K562 (cell line): ENCODE measurements around the gene HELZ2. TPM values are rescaled to one million over a fixed set of nuclear protein-coding genes. Genes with fewer than 3 reads are reported as not detected.

Source experiments
- AFF4 ChIP-seq: sonication (generic); formaldehyde crosslinking; IDR thresholded peaks from 2 replicates; pipeline ENCODE4 v1.8.0; 2023; ENCODE audit warnings: mild to moderate bottlenecking, missing genetic modification reagents
- CBFA2T2 ChIP-seq: fragments of 450-650 bp; conservative IDR thresholded peaks from 2 replicates; pipeline ENCODE4 v1.6.1; 2017; ENCODE audit warnings: mild to moderate bottlenecking
- JUND ChIP-seq, 2 experiments: IDR thresholded peaks; 2 replicates in 1 of 2; 3 replicates in 1 of 2; pipeline ENCODE4 v1.6.1; 2011; ENCODE audit warnings: borderline replicate concordance in 2 of 2, low read depth in 2 of 2, low read length in 2 of 2, improper control_type of control experiment in 1 of 2, missing biosample characterization in 1 of 2, missing genetic modification characterization in 1 of 2, missing genetic modification reagents in 1 of 2
- PHB2 ChIP-seq: fragments of 450-650 bp; IDR thresholded peaks from 2 replicates; pipeline ENCODE4 v1.6.1; 2017; ENCODE audit warnings: low read depth
- PURB ChIP-seq: sonication (generic); formaldehyde crosslinking; IDR thresholded peaks from 2 replicates; pipeline ENCODE4 v1.9.0; 2021; ENCODE audit warnings: low read depth, mild to moderate bottlenecking, missing genetic modification reagents
- SMARCB1 ChIP-seq: IDR thresholded peaks from 2 replicates; pipeline ENCODE4 v1.6.1; 2011; ENCODE audit warnings: improper control_type of control experiment, low read depth; ENCODE audit not compliant: insufficient read length
- TBP ChIP-seq: optimal IDR thresholded peaks from 2 replicates; pipeline ENCODE3; 2011; ENCODE audit warnings: low read depth, low read length, improper control_type of control experiment
- ZFX ChIP-seq: sonication (generic); formaldehyde crosslinking; IDR thresholded peaks from 2 replicates; pipeline ENCODE4 v1.8.0; 2022; ENCODE audit warnings: mild to moderate bottlenecking, missing genetic modification reagents, moderate library complexity
- polyA plus RNA-seq, 8 experiments: library from polyadenylated mRNA; depleted of rRNA in 4 of 8; stranded (reverse) in 5 of 8; unstranded in 3 of 8; fragments of >200 nt; fragmentation: Nextera tagmentation in 2 of 8; fragmentation: Illumina TruSeq in 1 of 8; extraction: Ambion mirVana in 2 of 8; extraction: Trizol in 1 of 8; gene quantifications; 2 replicates each; pipeline versions ENCODE4 v1.2.1 to v1.2.3, GENCODE V29; 2011 to 2014; ENCODE audit warnings: inconsistent platforms in 1 of 8, missing spikeins in 1 of 8
- total RNA-seq, 7 experiments: library from RNA; depleted of rRNA in 6 of 7; stranded (reverse); fragments of >200 nt in 6 of 7; fragmentation: Illumina TruSeq in 2 of 7; extraction: Trizol in 2 of 7; gene quantifications; 2 replicates each; pipeline versions ENCODE4 v1.2.1 to v1.2.3, GENCODE V29; 2011 to 2021; ENCODE audit warnings: low replicate concordance in 1 of 7
- TF ChIP-seq, protein P1 (sequence below): sonication (generic); formaldehyde crosslinking; IDR thresholded peaks from 2 replicates; pipeline ENCODE4 v1.5.0; 2020; ENCODE audit warnings: missing genetic modification reagents
- TF ChIP-seq, protein P2 (sequence below): fragments of 200-800 bp; sonication (Bioruptor generic); IDR thresholded peaks from 2 replicates; pipeline ENCODE4 v1.6.1; 2017; ENCODE audit warnings: missing genetic modification characterization, missing compliant biosample characterization
- TF ChIP-seq, protein P3 (sequence below): sonication (generic); formaldehyde crosslinking; IDR thresholded peaks from 2 replicates; pipeline ENCODE4 v1.8.0; 2022; ENCODE audit warnings: mild to moderate bottlenecking, missing genetic modification reagents

Gene HELZ2
- total and polyA plus RNA-seq, 9 of the 15 experiments (the other 6 are each of a cell fraction or from before 2014, with no cell fraction given) = 0.03 to 7.8 (median 2.9) TPM; not detected in 1

GRCh38 chr20:63587776-63588591, 13.9 kb upstream of the HELZ2 start (continued):
- TF ChIP-seq AFF4 (CRISPR knock-in tag) (no peak), TBP (no peak), PHB2 (no peak), CBFA2T2 (no peak), JUND (IDR thresholded peaks at IDR 0.05; ENCODE audit: borderline replicate concordance, low read depth, low read length) (no peak), JUND (tag; IDR thresholded peaks at IDR 0.05; ENCODE audit: borderline replicate concordance, low read depth, low read length) (no peak), ZFX (no peak), SMARCB1 (no peak), PURB (CRISPR knock-in tag) (no peak)
- TF ChIP-seq, protein P1, sequence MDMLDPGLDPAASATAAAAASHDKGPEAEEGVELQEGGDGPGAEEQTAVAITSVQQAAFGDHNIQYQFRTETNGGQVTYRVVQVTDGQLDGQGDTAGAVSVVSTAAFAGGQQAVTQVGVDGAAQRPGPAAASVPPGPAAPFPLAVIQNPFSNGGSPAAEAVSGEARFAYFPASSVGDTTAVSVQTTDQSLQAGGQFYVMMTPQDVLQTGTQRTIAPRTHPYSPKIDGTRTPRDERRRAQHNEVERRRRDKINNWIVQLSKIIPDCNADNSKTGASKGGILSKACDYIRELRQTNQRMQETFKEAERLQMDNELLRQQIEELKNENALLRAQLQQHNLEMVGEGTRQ (CRISPR knock-in tag) = no peak
- TF ChIP-seq, protein P2, sequence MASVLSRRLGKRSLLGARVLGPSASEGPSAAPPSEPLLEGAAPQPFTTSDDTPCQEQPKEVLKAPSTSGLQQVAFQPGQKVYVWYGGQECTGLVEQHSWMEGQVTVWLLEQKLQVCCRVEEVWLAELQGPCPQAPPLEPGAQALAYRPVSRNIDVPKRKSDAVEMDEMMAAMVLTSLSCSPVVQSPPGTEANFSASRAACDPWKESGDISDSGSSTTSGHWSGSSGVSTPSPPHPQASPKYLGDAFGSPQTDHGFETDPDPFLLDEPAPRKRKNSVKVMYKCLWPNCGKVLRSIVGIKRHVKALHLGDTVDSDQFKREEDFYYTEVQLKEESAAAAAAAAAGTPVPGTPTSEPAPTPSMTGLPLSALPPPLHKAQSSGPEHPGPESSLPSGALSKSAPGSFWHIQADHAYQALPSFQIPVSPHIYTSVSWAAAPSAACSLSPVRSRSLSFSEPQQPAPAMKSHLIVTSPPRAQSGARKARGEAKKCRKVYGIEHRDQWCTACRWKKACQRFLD (CRISPR knock-in tag) = no peak
- TF ChIP-seq, protein P3, sequence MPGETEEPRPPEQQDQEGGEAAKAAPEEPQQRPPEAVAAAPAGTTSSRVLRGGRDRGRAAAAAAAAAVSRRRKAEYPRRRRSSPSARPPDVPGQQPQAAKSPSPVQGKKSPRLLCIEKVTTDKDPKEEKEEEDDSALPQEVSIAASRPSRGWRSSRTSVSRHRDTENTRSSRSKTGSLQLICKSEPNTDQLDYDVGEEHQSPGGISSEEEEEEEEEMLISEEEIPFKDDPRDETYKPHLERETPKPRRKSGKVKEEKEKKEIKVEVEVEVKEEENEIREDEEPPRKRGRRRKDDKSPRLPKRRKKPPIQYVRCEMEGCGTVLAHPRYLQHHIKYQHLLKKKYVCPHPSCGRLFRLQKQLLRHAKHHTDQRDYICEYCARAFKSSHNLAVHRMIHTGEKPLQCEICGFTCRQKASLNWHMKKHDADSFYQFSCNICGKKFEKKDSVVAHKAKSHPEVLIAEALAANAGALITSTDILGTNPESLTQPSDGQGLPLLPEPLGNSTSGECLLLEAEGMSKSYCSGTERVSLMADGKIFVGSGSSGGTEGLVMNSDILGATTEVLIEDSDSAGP (CRISPR knock-in tag) = no peak
